ENCODE data around the gene JAK3.
"Not testable (repeated sequence)": the region's sequence is repeated elsewhere in the genome, so short reads cannot be mapped to it uniquely, and the experiment has no call there.

The JAK3 gene

GRCh38 chr19:17847538-17848366, at the start of gene JAK3:
JAK3 (minus strand) TSS chr19:17847982; CDS start chr19:17844417, 3,565 bp downstream.
- TF ChIP-seq, protein P1, sequence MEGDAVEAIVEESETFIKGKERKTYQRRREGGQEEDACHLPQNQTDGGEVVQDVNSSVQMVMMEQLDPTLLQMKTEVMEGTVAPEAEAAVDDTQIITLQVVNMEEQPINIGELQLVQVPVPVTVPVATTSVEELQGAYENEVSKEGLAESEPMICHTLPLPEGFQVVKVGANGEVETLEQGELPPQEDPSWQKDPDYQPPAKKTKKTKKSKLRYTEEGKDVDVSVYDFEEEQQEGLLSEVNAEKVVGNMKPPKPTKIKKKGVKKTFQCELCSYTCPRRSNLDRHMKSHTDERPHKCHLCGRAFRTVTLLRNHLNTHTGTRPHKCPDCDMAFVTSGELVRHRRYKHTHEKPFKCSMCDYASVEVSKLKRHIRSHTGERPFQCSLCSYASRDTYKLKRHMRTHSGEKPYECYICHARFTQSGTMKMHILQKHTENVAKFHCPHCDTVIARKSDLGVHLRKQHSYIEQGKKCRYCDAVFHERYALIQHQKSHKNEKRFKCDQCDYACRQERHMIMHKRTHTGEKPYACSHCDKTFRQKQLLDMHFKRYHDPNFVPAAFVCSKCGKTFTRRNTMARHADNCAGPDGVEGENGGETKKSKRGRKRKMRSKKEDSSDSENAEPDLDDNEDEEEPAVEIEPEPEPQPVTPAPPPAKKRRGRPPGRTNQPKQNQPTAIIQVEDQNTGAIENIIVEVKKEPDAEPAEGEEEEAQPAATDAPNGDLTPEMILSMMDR (IDR thresholded peaks at IDR 0.05; ENCODE audit: insufficient read depth, low read length, missing control alignments) = no peak
- CTCF ChIA-PET = interaction anchor here (1.0 to 2.5 kb wide), 4 partner anchors 9 to 143 kb away, joined by 3 to 14 read pairs (median 8); partner anchors contain the start of gene RPL18A
- POLR2A ChIA-PET = interaction anchor here (2.6 kb wide), 1 partner anchor 12 kb away, joined by 10 read pairs; the partner anchor contains the start of gene RPL18A
- DNase-seq (ENCODE audit: low read depth, low spot score) = no peak
- peak within 1 kb of the TSS; percentile 55 for H3K4me3 ChIP-seq (ENCODE audit: low read depth, low read length)

GRCh38 chr19:17893766-17894165, 46.0 kb upstream of the JAK3 start:
- TF ChIP-seq, protein P1 (IDR thresholded peaks at IDR 0.05; ENCODE audit: insufficient read depth, low read length, missing control alignments) = no peak
- H3K4me3 ChIP-seq (ENCODE audit: low read depth, low read length) = no peak overlapping the region
- ChIA-PET POLR2A (no interaction called here), CTCF (no interaction called here)
- DNase-seq (ENCODE audit: low read depth, low spot score) = no peak

DNA sequence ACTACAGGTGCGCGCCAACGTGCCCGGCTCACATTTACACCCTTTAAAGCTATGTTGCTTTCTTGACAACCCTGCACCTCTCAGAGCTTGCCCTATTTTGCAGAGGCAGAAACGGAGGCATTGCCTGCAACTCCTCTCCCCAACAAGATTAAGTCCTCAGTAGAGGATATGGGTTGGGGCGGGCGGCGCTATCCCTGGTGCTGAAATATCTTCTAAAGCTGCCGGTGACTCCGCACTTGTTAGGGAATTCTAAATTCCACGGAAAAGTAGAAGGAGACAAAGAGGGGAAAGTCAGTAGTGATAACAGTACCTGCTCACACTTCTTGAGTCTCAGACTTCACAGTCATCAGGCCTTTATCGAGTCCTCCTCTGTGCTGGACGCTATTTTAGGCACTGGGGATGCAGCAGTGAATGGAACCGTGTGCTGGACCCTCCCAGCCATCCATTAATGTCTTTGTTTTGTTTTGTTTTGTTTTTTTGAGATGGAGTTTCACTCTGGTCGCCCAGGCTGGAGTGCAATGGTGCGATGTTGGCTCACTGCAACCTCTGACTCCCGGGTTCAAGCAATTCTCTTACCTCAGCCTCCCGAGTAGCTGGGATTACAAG, 41.9 kb upstream of the JAK3 start:
- ChIA-PET CTCF (no interaction called here), POLR2A (interaction anchor here (0.5 kb wide), 1 partner anchor 30 kb away, joined by 3 read pairs; the partner anchor contains the start of gene RPL18A)
- no peak for DNase-seq (ENCODE audit: low read depth, low spot score)
- TF ChIP-seq, protein P1 (IDR thresholded peaks at IDR 0.05; ENCODE audit: insufficient read depth, low read length, missing control alignments) = no peak
- H3K4me3 ChIP-seq (ENCODE audit: low read depth, low read length) = no peak overlapping the region

DNA sequence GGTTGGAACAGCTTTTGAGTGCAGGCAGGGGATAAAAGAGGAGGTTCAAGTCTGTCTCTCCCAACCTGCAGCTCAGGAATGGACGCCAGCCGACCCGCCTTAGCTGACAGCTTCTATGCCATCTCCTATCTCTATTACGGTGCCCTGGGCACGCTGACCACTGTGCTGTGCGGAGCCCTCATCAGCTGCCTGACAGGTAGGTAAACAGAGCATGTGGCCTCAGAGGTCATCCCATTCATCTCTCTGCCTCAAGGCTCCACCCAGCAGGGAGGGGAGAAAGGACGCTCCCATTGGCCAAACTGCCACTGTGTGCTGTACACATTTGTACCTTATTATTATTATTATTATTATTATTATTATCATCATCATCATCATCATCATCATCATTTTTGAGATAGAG, 40.5 kb upstream of the JAK3 start:
- TF ChIP-seq, protein P1 (IDR thresholded peaks at IDR 0.05; ENCODE audit: insufficient read depth, low read length, missing control alignments) = no peak
- no peak for DNase-seq (ENCODE audit: low read depth, low spot score)
- H3K4me3 ChIP-seq (ENCODE audit: low read depth, low read length) = no peak overlapping the region
- POLR2A ChIA-PET = no interaction called here
- CTCF ChIA-PET = no interaction called here

DNA sequence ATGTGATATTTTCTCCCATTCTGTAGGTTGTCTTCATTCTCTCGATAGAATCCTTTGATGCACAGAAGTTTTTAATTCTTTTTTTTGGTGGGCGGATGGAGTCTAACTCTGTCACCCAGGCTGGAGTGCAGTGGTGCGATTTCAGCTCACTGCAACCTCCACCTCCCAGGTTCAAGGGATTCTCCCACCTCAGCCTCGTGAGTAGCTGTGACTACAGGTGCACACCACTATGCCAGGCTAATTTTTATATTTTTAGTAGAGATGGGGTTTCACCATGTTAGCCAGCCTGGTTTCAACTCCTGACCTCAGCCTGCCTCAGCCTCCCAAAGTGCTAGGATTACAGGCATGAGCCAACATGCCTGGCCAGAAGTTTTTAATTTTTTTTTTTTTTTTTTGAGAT, 39.4 kb upstream of the JAK3 start:
- CTCF ChIA-PET; DNase-seq (ENCODE audit: low read depth, low spot score); POLR2A ChIA-PET; H3K4me3 ChIP-seq (ENCODE audit: low read depth, low read length): not testable (repeated sequence)

DNA sequence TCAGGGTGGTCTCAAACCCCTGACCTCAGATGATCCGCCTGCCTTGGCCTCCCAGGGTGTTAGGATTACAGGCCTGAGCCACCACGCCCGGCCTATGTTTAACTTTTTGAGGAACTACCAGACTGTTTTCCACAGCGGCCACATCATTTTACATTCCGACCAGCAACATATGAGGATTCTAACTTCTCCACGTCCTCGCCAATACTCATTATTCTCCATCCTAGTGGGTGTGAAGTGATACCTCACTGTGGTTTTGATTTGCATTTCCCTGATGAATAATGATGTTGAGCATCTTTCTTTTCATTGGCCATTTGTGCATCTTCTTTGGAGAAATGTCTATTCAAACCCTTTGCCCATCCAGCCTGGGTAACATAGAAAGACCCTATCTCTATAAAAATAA, 38.7 kb upstream of the JAK3 start:
- TF ChIP-seq, protein P1 (IDR thresholded peaks at IDR 0.05; ENCODE audit: insufficient read depth, low read length, missing control alignments) = no peak
- H3K4me3 ChIP-seq (ENCODE audit: low read depth, low read length) = no peak overlapping the region
- ChIA-PET POLR2A (no interaction called here), CTCF (no interaction called here)
- DNase-seq (ENCODE audit: low read depth, low spot score) = no peak

Measured in AG04449 (cell line).